ENCODE data around the gene FETUB.

The FETUB gene

GRCh38 chr3:186646106-186646505 lies 5.9 kb downstream of the FETUB start:
- no peak for DNase-seq (ENCODE audit: low read depth)
- H3K4me3 ChIP-seq (ENCODE audit: low read length) = no peak overlapping the region
- TF ChIP-seq CTCF (conservative IDR thresholded peaks at IDR 0.05; ENCODE audit: low read depth, low read length) = no peak

- no peak for TF ChIP-seq CTCF (conservative IDR thresholded peaks at IDR 0.05; ENCODE audit: low read depth, low read length)
- H3K4me3 ChIP-seq (ENCODE audit: low read length) = no peak overlapping the region
- no peak for DNase-seq (ENCODE audit: low read depth)
These were observed 6.6 kb downstream of the FETUB start for GRCh38 chr3:186646841-186647240.

- no peak overlapping the region for H3K4me3 ChIP-seq (ENCODE audit: low read length)
- DNase-seq (ENCODE audit: low read depth) = no peak
- no peak for TF ChIP-seq CTCF (conservative IDR thresholded peaks at IDR 0.05; ENCODE audit: low read depth, low read length)
These were observed 8.7 kb downstream of the FETUB start for GRCh38 chr3:186648851-186649250.

- no peak for TF ChIP-seq CTCF (conservative IDR thresholded peaks at IDR 0.05; ENCODE audit: low read depth, low read length)
- no peak overlapping the region for H3K4me3 ChIP-seq (ENCODE audit: low read length)
- DNase-seq (ENCODE audit: low read depth) = no peak
These were observed 11.5 kb downstream of the FETUB start for GRCh38 chr3:186651678-186652215.

GRCh38 chr3:186653080-186653707 lies 13.0 kb downstream of the FETUB start:
- H3K4me3 ChIP-seq (ENCODE audit: low read length) = no peak overlapping the region

GRCh38 chr3:186653984-186654383 lies 13.8 kb downstream of the FETUB start:
- TF ChIP-seq CTCF (conservative IDR thresholded peaks at IDR 0.05; ENCODE audit: low read depth, low read length) = peak; percentile 25
- no peak overlapping the region for H3K4me3 ChIP-seq (ENCODE audit: low read length)
- no peak for DNase-seq (ENCODE audit: low read depth)

More at GRCh38 chr3:186653080-186653707, 13.0 kb downstream of the FETUB start:
- no peak for TF ChIP-seq CTCF (conservative IDR thresholded peaks at IDR 0.05; ENCODE audit: low read depth, low read length)
- no peak for DNase-seq (ENCODE audit: low read depth)
